Epithelial cell of esophagus (primary cell): ENCODE data around the gene MAPKAPK2.

ENCODE experiments used
- DNase-seq: peaks from one replicate; pipeline ENCODE4 v3.0.0; 2010; ENCODE audit warnings: low read depth
- H3K4me3 ChIP-seq: 2 replicates; pipeline ENCODE4 v1.5.1; 2011; ENCODE audit warnings: mild to moderate bottlenecking, low read length, control low read depth
- CTCF ChIP-seq: IDR thresholded peaks from 2 replicates; pipeline ENCODE4 v1.5.1; 2011; ENCODE audit warnings: low read depth, mild to moderate bottlenecking, low read length, control low read depth, inconsistent platforms; ENCODE audit not compliant: insufficient read depth; ENCODE audit errors: missing control alignments

The MAPKAPK2 gene

GRCh38 chr1:206702803-206703202 is 18.1 kb downstream of the MAPKAPK2 start:
- DNase-seq, result no peak
- TF ChIP-seq CTCF, result no peak
- H3K4me3 ChIP-seq, result no peak overlapping the region

GRCh38 chr1:206703661-206704060 is 19.0 kb downstream of the MAPKAPK2 start:
- H3K4me3 ChIP-seq, result no peak overlapping the region
- no peak for TF ChIP-seq CTCF
- DNase-seq, result no peak

GRCh38 chr1:206704226-206704625 is 19.5 kb downstream of the MAPKAPK2 start:
- no peak for DNase-seq
- no peak overlapping the region for H3K4me3 ChIP-seq
- no peak for TF ChIP-seq CTCF

- peak; percentile 74 for DNase-seq
- TF ChIP-seq CTCF, result no peak
- no peak overlapping the region for H3K4me3 ChIP-seq
Measured at GRCh38 chr1:206705191-206705590, 20.5 kb downstream of the MAPKAPK2 start.

GRCh38 chr1:206705726-206706297 is 21.1 kb downstream of the MAPKAPK2 start:
- no peak for TF ChIP-seq CTCF
- DNase-seq, result no peak
- no peak overlapping the region for H3K4me3 ChIP-seq

- DNase-seq, result no peak
- no peak for TF ChIP-seq CTCF
- no peak overlapping the region for H3K4me3 ChIP-seq
Measured at GRCh38 chr1:206706298-206706791, 21.6 kb downstream of the MAPKAPK2 start.

- H3K4me3 ChIP-seq, result no peak overlapping the region
- no peak for DNase-seq
- no peak for TF ChIP-seq CTCF
Measured at GRCh38 chr1:206706806-206707366, 22.2 kb downstream of the MAPKAPK2 start.
